ENCODE results near the gene ATP6V0B.

ATP6V0B gene

DNA sequence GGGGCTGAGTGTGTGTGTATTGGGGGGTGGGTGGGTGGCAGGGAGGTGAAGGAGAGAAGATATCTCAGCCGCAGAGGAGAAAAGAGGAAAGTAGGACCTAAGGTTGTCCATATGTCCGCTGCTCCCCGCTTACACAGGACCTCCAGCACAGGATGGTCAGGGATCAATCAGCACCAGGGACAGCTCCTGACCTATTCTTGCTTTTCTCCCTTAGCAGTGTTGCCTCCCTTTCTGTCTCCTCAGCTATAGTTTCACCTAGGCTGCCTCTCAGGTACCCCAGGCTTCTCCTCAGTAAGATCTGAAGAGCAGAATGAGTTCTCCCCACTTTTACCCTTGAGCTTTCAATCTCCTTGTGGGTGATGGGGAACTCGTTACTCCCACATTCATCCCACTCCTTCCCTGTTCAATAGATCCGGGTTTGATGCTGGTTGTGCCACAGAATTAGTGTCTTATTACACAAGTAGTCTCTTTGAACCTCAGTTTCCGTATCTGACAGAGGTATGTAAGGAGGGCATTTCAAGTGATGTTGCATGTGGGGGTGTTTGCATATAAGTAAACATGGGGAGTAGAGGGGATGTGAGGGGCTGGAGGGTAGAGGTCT lies 6.3 kb upstream of the ATP6V0B start:
- DNase-seq (ENCODE audit: low read depth in 1 of 2, low spot score in 1 of 2) = no peak

DNA sequence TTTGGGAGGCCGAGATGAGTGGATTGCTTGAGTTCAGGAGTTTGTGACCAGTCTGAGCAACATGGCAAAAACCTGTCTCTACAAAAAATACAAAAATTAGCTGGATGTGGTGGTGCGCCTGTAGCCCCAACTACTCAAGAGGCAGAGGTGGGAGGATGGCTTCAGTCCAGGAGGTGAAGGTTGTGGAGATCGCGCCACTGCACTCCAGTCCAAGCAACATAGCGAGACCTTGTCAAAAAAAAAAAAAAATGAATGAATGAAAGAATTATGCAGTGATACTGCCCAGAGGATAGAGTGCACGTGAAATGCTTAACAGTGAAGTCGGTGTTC lies 5.4 kb upstream of the ATP6V0B start:
- DNase-seq (ENCODE audit: low read depth in 1 of 2, low spot score in 1 of 2) = no peak

DNA sequence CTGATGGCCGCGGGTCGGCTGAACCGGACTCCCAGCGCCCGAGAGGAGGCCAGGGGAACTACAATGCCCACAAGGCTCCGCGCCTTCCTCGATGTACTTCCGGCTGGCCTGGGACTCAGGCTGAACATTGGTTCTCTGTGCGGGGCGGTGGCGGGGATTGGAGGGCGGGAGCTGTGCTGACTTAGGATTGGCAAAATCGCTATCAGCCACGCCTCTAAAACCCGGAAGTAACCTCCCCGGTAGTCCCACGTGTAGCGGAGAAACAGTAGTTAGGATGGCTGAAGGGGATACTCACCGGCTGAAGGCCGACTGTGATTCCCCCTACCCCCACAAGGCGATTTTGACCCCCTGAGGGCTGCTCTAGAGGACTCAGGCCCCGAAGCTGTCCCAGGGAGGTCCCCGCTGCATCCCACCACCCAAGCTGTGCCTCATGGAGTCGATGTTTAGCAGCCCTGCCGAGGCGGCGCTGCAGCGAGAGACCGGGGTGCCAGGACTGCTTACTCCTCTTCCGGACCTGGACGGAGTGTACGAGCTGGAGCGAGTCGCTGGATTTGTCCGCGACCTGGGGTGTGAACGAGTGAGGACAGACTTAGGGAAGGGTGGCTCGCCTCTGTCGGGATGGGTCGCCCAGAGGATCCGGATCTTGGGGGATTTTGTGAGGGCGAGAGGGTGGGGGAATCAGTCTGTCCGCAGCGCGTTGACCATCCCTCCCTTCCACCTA lies 4.9 kb upstream of the ATP6V0B start, which contains the start of gene DPH2:
Gene DPH2 (plus strand): TSS at position 265 of the 721 bp plus-strand sequence. CDS start 166 bp downstream, at position 431.
- DNase-seq (ENCODE audit: low read depth in 1 of 2, low spot score in 1 of 2) = peak; percentile 85 to 89

DNA sequence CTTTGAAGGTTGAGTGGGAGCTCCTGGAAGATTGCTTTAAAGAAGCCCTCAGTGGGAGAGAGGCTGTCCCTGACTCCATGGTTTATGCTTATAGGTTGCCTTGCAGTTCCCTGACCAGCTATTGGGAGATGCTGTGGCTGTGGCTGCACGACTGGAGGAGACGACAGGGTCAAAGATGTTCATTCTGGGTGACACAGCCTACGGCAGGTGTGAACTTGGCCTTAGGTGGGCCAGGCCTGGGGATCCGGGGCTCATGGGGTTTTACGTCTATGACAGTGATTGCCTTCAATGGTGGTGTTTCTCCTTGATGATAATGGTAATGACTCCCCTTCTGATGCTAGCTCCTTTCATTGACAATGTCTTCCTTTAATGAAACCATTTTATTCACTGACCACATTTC lies 4.3 kb upstream of the ATP6V0B start:
- DNase-seq (ENCODE audit: low read depth in 1 of 2, low spot score in 1 of 2) = no peak

DNA sequence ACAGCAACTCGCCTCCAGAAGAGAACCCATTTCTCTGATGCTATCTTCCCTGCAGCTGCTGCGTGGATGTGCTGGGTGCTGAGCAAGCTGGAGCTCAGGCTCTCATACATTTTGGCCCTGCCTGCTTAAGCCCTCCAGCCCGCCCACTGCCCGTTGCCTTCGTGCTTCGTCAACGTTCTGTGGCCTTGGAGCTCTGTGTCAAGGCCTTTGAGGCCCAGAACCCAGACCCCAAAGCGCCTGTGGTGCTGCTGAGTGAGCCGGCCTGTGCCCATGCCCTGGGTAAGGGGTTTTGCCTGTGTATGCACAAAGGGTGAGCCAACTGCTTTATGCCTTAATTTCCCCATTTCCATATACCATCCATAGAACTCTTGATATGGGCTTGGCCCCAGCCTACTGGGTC lies 3.8 kb upstream of the ATP6V0B start:
- no peak for DNase-seq (ENCODE audit: low read depth in 1 of 2, low spot score in 1 of 2)

DNA sequence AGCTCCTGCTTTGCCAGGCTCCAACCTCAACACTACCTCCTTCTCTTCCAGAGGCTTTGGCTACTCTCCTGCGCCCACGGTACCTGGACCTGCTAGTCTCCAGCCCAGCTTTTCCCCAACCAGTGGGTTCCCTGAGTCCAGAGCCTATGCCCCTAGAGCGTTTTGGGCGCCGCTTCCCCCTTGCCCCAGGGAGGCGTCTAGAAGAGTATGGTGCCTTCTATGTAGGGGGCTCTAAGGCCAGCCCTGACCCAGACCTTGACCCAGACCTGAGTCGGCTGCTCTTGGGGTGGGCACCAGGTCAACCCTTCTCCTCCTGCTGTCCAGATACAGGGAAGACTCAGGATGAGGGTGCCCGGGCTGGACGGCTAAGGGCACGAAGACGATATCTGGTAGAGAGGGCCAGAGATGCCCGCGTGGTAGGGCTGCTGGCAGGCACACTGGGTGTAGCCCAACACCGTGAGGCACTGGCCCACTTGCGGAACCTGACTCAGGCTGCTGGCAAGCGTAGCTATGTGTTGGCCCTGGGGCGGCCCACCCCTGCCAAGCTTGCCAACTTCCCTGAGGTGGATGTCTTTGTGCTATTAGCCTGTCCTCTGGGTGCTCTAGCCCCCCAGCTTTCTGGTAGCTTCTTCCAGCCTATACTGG lies 3.3 kb upstream of the ATP6V0B start:
- no peak for DNase-seq (ENCODE audit: low read depth in 1 of 2, low spot score in 1 of 2)

DNA sequence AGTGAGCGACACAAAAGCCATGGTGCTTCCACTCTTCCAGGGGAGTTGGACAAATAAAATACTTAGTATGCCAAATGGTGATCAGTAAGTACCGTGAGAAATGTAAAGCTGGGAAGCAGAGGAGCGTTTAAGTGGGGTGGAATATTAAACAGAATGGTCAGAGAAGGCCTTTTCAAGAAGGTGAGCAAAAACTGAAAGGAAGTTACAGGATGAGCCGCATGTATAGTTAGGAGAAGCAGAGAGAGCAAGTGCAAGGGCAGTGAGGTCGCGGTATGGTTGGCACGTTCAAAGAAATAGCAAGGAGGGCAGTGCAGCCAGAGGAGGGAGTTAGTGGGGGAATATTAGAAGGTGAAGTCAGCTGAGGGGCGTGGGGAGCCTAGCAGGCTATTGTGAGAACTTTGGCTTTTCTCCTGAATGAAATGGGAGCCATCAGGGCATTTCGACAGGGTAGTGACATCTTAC lies 748 bp upstream of the ATP6V0B start:
- DNase-seq (ENCODE audit: low read depth in 1 of 2, low spot score in 1 of 2) = no peak

DNA sequence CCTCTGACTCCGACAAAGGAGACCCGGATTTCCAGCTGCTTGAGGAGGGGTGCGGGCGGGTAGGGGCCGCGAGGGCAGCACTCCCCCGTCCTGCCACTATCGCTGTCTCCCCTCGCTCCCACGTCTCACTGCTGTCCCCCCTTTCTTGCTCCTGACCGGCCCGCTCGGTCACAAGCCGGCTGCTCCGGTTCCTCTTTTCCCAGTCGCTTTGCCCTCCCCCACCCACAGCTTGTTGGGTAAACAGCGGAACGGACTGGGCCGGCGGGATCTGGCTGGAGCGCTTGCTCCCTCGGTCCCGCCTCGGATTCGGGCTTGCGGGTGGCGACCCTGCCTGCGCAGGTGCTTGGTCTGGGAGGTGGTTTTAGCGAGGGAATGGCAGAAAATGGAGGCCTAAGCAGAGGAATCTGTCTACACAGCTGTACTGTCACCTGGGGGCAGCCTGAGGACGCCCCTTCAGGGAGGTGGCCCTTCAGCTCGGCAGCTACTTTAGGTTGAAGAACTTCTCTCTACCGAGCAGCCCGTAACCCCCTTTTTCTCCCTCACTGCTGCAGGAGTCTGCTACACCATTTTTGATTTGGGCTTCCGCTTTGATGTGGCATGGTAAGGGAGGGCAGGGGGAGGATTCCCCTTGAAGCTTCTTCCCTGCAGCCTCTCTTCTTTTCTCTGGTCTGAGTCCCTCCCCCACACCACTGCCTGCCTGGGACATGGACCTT lies 645 bp downstream of the ATP6V0B start:
- DNase-seq (ENCODE audit: low read depth in 1 of 2, low spot score in 1 of 2) = no peak

DNA sequence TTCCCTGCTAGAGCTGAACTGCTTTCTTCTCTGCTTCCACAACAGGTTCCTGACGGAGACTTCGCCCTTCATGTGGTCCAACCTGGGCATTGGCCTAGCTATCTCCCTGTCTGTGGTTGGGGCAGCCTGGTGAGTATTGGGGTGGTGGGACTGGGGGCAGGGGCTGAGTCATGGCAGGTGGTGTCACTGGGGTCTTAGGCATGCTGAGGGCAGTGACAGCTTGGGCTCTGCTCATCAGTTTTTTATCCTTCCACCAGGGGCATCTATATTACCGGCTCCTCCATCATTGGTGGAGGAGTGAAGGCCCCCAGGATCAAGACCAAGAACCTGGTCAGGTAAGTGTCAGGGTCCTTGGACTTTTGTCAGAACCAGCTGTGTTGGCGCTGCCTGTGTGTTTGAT lies 1.3 kb downstream of the ATP6V0B start:
- DNase-seq (ENCODE audit: low read depth in 1 of 2, low spot score in 1 of 2) = no peak

DNA sequence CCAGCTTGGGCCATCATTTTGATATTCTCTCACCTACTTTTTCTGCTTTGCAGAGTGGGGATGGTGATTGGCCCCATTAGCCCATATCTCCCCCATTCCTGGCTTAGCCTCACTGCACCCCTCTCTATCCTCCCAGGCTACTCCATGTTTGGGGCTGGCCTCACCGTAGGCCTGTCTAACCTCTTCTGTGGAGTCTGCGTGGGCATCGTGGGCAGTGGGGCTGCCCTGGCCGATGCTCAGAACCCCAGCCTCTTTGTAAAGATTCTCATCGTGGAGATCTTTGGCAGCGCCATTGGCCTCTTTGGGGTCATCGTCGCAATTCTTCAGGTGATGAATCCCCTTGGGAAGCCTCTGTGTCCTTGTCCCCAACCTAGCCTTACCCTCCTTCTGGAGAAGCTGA lies 2.1 kb downstream of the ATP6V0B start:
- DNase-seq (ENCODE audit: low read depth in 1 of 2, low spot score in 1 of 2) = no peak

DNA sequence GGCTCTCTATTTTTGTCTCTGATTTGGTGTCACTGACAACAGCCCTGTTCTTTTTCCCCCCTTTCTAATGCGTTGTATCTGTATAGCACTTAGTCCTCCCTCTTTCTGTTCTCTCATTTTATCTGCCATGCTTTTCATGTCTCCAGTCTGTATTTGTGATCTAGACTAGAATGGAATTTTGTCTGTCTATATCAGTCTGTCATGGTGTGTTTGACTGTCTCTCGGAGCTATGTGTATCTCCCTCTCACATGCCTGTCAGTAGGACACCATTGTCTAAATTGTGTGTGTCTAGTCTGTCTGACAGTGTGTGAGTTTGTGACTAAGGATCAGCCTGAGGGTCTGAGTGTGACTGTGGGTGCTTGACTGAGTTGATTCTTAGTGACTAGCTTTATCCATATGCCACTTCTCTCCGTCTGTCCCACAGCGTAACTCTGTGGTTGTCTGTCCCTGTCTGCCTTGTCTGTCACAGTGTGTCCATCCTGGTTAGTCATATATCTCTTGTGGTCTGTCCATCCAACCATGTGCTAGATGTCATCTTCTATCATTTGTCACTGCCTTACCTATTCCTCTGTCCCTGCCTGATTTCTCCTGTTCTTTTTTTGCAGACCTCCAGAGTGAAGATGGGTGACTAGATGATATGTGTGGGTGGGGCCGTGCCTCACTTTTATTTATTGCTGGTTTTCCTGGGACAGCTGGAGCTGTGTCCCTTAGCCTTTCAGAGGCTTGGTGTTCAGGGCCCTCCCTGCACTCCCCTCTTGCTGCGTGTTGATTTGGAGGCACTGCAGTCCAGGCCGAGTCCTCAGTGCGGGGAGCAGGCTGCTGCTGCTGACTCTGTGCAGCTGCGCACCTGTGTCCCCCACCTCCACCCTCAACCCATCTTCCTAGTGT lies 2.9 kb downstream of the ATP6V0B start:
- DNase-seq (ENCODE audit: low read depth in 1 of 2, low spot score in 1 of 2) = no peak

DNA sequence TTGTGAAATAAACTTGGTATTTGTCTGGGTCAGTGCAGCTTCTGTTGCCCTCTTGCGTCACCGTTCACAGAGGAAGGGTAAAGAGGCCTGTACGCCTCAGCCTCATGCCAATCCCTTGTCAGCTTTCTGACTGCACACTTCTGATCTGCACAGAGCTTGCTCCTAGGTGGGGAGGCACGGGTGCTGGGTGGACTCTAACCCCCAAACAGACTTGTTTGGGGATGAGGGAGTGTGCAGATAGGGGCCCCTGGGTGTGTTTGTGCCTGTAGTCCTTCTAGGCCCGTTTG lies 3.4 kb downstream of the ATP6V0B start:
- no peak for DNase-seq (ENCODE audit: low read depth in 1 of 2, low spot score in 1 of 2)

DNA sequence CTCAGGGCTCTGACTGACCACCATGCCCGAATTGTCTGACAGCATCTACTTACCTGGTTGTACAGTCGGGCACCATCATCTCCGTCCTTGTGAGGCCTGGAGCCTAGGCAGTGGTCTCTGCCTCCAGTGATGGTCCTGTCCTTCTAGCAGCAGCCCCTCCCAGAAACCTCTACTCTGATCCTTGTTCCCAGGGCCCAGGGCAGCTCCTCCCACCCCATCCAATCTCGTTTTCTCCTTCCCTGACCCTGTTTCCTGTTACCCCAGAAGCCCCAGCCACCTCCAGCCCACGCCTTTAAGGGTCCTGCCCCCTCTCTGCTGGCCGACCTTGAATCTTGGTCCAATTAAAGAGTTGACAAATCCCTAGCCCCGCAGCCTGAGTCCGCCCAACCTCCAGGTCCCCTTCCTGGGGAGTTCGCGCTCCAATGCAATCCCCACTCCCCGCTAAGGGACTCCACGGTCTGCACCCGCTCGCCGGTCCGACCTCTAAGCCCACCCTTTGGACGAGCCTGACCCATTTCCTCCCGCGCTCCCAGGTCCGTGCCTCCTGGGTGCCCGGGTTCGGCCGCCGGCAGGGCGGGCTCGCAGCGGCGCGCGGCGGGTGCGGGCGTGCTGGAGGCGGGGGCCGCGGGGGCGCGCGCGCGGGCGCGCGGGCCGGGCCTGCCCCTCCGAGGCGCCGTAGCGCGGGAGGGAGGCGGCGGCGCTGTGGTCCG lies 3.9 kb downstream of the ATP6V0B start, which contains the start of gene B4GALT2:
Gene B4GALT2 (plus strand): TSS at position 660 of the 710 bp plus-strand sequence. CDS start 1,951 bp downstream, outside the sequence.
- no peak for DNase-seq (ENCODE audit: low read depth in 1 of 2, low spot score in 1 of 2)

DNA sequence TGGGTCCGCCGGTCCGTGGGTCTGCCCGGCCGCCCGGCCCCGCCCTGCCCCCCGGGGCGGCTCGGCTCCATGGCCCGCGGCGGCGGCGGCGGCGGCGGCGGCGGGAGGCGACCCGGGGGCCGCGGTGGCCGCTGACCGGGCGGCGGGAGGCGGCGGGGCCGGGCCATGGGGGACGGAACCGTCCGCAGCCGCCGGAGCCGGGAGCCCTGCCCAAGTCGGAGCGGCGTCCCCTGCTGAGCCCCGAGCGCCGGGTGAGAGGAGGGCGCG lies 4.4 kb downstream of the ATP6V0B start:
- no peak for DNase-seq (ENCODE audit: low read depth in 1 of 2, low spot score in 1 of 2)

DNA sequence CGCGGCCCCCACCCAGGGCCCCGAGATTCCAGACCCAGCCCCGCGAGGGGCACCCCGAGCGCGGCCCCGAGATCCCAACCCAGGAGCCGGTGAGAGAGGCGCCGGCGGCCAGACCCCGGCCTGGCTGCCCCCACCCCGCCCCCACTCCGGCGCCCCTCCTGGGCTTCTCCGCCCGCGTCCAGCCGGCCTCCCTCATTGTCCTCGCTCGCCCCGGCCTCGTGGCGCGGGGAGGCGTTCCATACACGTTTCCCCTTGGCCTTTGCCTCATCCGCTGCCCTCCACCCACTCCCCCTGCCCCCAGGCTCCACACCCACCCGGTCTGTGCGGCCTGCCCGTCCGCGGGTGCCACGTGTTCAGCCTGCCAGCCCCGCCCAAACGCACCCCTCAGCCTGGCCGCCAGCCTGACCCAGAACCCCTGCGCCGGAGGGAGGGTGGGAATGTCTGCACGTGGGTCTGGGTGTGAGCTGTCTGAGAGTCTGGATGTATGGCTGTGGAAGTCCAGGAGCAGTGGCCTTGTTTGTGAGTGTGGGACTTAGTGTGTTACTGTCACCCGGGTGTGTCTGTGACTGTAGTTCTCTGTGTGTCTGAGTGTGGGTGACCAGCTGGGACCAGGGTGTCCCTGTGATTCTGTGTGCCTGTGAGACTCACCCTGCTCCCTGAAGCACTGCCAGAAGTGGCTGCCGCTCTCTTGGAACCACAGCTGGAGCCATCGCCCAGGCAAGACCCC lies 4.9 kb downstream of the ATP6V0B start:
- no peak for DNase-seq (ENCODE audit: low read depth in 1 of 2, low spot score in 1 of 2)

DNA sequence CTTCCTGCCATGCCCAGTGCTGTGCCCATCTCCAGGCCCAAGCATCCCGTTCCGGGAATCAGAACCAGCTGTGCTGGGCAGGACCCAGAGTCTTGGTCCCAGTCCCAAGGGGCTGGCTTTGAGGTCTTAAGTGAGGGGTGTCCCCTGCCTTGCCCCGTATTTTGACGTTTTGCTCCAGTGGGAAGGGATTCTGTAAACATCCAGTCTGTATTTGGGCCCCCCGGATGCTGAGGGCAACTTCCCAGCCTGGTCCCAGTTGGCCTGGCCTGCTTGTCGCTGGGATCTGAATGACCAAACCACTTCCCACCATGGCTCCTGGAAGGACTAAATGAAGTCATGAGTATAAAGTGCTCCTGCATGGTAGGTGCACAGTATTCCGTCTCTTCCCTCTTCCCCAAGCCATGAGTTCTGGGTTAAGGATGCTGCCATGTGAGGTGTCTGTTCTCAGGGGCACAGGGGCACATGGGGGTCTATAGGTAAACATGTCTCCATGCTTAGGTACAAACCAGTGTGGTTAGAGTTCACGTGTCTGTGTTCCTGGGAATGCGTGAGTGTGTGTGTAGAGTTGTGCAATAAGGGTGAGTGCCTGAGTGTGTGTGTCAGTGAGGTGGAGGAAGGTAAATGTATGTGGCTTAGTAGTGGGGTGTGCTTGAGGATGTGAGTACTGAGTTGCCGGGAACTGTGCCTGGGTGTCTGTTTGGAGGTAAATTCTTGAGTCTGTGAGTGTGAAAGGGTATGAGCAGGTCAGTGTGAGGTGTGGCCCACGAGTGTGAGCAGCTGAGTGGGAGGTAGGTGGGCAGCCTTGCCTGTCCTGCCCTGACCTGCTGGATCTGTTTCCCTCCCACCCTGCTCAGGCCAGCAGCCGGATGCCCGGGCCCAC lies 5.7 kb downstream of the ATP6V0B start:
- DNase-seq (ENCODE audit: low read depth in 1 of 2, low spot score in 1 of 2) = no peak

DNA sequence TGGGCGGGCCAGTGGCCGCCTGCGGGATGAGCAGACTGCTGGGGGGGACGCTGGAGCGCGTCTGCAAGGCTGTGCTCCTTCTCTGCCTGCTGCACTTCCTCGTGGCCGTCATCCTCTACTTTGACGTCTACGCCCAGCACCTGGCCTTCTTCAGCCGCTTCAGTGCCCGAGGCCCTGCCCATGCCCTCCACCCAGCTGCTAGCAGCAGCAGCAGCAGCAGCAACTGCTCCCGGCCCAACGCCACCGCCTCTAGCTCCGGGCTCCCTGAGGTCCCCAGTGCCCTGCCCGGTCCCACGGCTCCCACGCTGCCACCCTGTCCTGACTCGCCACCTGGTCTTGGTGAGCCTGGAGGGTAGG lies 6.4 kb downstream of the ATP6V0B start:
- DNase-seq (ENCODE audit: low read depth in 1 of 2, low spot score in 1 of 2) = no peak

DNA sequence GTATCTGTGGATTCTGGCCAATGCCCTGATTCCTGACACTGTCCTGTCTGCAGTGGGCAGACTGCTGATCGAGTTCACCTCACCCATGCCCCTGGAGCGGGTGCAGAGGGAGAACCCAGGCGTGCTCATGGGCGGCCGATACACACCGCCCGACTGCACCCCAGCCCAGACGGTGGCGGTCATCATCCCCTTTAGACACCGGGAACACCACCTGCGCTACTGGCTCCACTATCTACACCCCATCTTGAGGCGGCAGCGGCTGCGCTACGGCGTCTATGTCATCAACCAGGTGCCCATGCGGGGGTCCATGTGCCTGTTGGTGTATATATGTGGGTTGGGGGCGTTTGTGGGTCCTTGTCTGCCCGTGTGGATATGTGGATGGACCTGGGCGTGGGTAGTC lies 6.9 kb downstream of the ATP6V0B start:
- no peak for DNase-seq (ENCODE audit: low read depth in 1 of 2, low spot score in 1 of 2)

DNA sequence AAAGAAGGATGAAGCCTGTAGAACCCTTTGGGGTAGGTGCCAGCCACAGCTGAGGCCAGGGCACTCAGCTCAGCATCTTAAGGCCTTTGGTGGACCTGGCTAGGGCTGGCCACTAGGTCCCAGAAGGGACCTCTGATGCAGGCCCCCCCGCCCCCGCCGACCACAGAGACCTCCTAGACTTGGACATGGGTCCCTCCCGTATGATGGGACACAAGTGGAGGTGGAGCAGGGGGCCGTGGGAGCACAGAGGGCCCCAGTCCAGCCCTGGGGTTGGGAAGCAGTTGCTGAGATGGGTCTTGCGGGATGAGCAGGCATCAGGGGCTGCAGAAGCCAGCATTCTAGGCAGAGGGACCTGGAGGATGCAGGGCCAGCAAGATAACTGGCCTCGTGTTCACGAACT lies 7.5 kb downstream of the ATP6V0B start:
- DNase-seq (ENCODE audit: low read depth in 1 of 2, low spot score in 1 of 2) = no peak

All from stimulated activated CD4-positive, alpha-beta T cell treated with anti-CD3 and anti-CD28 coated beads, Interleukin-15, amount 100 ng/mL, for 1 hour (primary cell).